ENCODE measurements around the gene BLOC1S2.

The BLOC1S2 gene

GRCh38 chr10:100286051-100287033 is at the start of gene BLOC1S2:
Gene BLOC1S2 (minus strand): TSS chr10:100286680. CDS start chr10:100286659, 21 bp downstream.
- intact Hi-C loops (cut with DNase I; ENCODE audit: low total_unique reads), result no loop called here

DNA sequence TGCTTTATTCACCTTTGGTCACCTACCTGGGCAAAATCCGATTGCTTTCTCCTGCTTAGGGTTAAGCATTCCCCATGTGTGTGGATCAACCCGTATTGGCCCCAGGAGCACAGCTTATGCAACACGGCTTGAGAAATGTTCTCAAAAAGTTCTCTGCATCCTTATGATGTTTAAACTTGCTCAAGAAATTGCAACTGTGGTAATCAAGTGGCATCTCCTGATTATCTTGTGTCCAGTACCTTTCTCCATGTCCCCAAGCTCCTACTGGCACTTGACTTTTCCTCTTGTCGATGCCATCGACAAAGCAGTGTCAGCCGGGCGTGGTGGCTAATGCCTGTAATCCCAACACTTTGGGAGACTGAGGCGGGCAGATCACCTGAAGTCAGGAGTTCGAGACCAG is 48.3 kb upstream of the BLOC1S2 start:
- intact Hi-C loops (cut with DNase I; ENCODE audit: low total_unique reads), result loop anchor here (5.0 kb wide), 1 partner anchor 183 kb away; the partner anchor contains the start of gene SEC31B
- Histone ChIP-seq H3K4me1 (no peaks in the 10 kb centered on the region), H3K27me3 (peaks cover 0 to 40% of the 10 kb centered on the region in 2 donors), H3K9me3 (no peaks in the 10 kb centered on the region), H3K4me3 (no peak overlapping the region), H3K36me3 (no peaks in the 10 kb centered on the region), H3K27ac (no peak overlapping the region)
- DNase-seq, result no peak
- TF ChIP-seq CTCF (IDR thresholded peaks at IDR 0.05), result no peak

More at GRCh38 chr10:100286051-100287033, at the start of gene BLOC1S2:
- H3K4me3 ChIP-seq, result peak within 1 kb of the TSS; percentile 78 to 85
- H3K36me3 ChIP-seq, result peaks cover 0 to 7% (median under 1%) of the 10 kb centered on the region in 3 donors
- peak in 1 of 2 experiments; percentile 32 for TF ChIP-seq CTCF (IDR thresholded peaks at IDR 0.05)
- no peaks in the 10 kb centered on the region for H3K9me3 ChIP-seq
- no peaks in the 10 kb centered on the region for H3K27me3 ChIP-seq
- peaks cover 0 to 36% (median 16%) of the 10 kb centered on the region in 4 donors for H3K4me1 ChIP-seq
- peak within 1 kb of the TSS; percentile 93 to 96 for H3K27ac ChIP-seq
- DNase-seq, result peak; percentile 87 to 93

- peaks cover 0 to 46% of the 10 kb centered on the region in 2 donors for H3K27me3 ChIP-seq
- intact Hi-C loops (cut with DNase I; ENCODE audit: low total_unique reads), result no loop called here
- H3K27ac ChIP-seq, result no peak overlapping the region
- H3K36me3 ChIP-seq, result no peaks in the 10 kb centered on the region
- no peaks in the 10 kb centered on the region for H3K4me1 ChIP-seq
- no peak overlapping the region for H3K4me3 ChIP-seq
- TF ChIP-seq CTCF (IDR thresholded peaks at IDR 0.05), result no peak
- H3K9me3 ChIP-seq, result no peaks in the 10 kb centered on the region
- no peak for DNase-seq
Observed at GRCh38 chr10:100333661-100334440, 47.4 kb upstream of the BLOC1S2 start.

GRCh38 chr10:100333106-100333505 is 46.6 kb upstream of the BLOC1S2 start:
- no peaks in the 10 kb centered on the region for H3K4me1 ChIP-seq
- intact Hi-C loops (cut with DNase I; ENCODE audit: low total_unique reads), result no loop called here
- TF ChIP-seq CTCF (IDR thresholded peaks at IDR 0.05), result no peak
- no peaks in the 10 kb centered on the region for H3K9me3 ChIP-seq
- H3K27ac ChIP-seq, result no peak overlapping the region
- DNase-seq, result no peak
- no peaks in the 10 kb centered on the region for H3K36me3 ChIP-seq
- H3K27me3 ChIP-seq, result peaks cover 0 to 49% of the 10 kb centered on the region in 2 donors
- no peak overlapping the region for H3K4me3 ChIP-seq

- DNase-seq, result no peak
- no peaks in the 10 kb centered on the region for H3K36me3 ChIP-seq
- H3K4me1 ChIP-seq, result no peaks in the 10 kb centered on the region
- no peak for TF ChIP-seq CTCF (IDR thresholded peaks at IDR 0.05)
- H3K27me3 ChIP-seq, result peaks cover 0 to 43% of the 10 kb centered on the region in 2 donors
- intact Hi-C loops (cut with DNase I; ENCODE audit: low total_unique reads), result no loop called here
- no peaks in the 10 kb centered on the region for H3K9me3 ChIP-seq
- H3K27ac ChIP-seq, result no peak within 1 kb of the TSS
- H3K4me3 ChIP-seq, result no peak within 1 kb of the TSS
Observed at GRCh38 chr10:100330079-100330478, 43.6 kb upstream of the BLOC1S2 start, which contains the start of gene PKD2L1. Gene PKD2L1 (minus strand): TSS chr10:100330228. CDS start chr10:100330103, 125 bp downstream.
